ENCODE measurements around the gene CHST11. TPM values are rescaled to one million over a fixed set of nuclear protein-coding genes. Genes with fewer than 3 reads are reported as not detected.

The CHST11 gene
- total RNA-seq, 4 donors from 2014 or later, result 5.7 to 15.7 (median 7.1) TPM

GRCh38 chr12:104631867-104632266 lies 175.1 kb downstream of the CHST11 start:
- H3K27me3 ChIP-seq, result no peaks in the 10 kb centered on the region
- DNase-seq (ENCODE audit: extremely low spot score), result no peak
- no peaks in the 10 kb centered on the region for H3K9me3 ChIP-seq
- intact Hi-C loops (cut with DNase I), result no loop called here
- TF ChIP-seq POLR2AphosphoS5 (IDR thresholded peaks at IDR 0.05), result no peak
- TF ChIP-seq CTCF (IDR thresholded peaks at IDR 0.05), result no peak
- no peak for TF ChIP-seq POLR2A (IDR thresholded peaks at IDR 0.05; ENCODE audit: low read depth)
- TF ChIP-seq EP300 (IDR thresholded peaks at IDR 0.05), result no peak
- no peaks in the 10 kb centered on the region for H3K36me3 ChIP-seq
- no peak overlapping the region for H3K27ac ChIP-seq (replicated peaks in 1 of 4)
- H3K4me1 ChIP-seq, result peaks cover 0 to 4% (median 1%) of the 10 kb centered on the region in 4 donors
- 86% methylated on average over 8 of the region's 8 CpGs for WGBS
- H3K4me3 ChIP-seq, result no peak overlapping the region

GRCh38 chr12:104632724-104633201 lies 176.0 kb downstream of the CHST11 start:
- no peak overlapping the region for H3K4me3 ChIP-seq
- TF ChIP-seq EP300 (IDR thresholded peaks at IDR 0.05) (no peak), POLR2AphosphoS5 (IDR thresholded peaks at IDR 0.05) (no peak), CTCF (IDR thresholded peaks at IDR 0.05) (no peak), POLR2A (IDR thresholded peaks at IDR 0.05; ENCODE audit: low read depth) (no peak)
- no peaks in the 10 kb centered on the region for H3K36me3 ChIP-seq
- 66% methylated on average over 13 of the region's 13 CpGs for WGBS
- intact Hi-C loops (cut with DNase I), result no loop called here
- no peak for DNase-seq (ENCODE audit: extremely low spot score)
- no peak overlapping the region for H3K27ac ChIP-seq (replicated peaks in 1 of 4)
- peaks cover 0 to 4% (median 1%) of the 10 kb centered on the region in 4 donors for H3K4me1 ChIP-seq
- H3K27me3 ChIP-seq, result no peaks in the 10 kb centered on the region
- no peaks in the 10 kb centered on the region for H3K9me3 ChIP-seq

GRCh38 chr12:104634044-104634443 lies 177.3 kb downstream of the CHST11 start:
- DNase-seq (ENCODE audit: extremely low spot score), result no peak
- Histone ChIP-seq H3K9me3 (no peaks in the 10 kb centered on the region), H3K4me1 (peaks cover 0 to 4% (median 1%) of the 10 kb centered on the region in 4 donors), H3K27me3 (no peaks in the 10 kb centered on the region), H3K4me3 (no peak overlapping the region), H3K27ac (replicated peaks in 1 of 4) (no peak overlapping the region), H3K36me3 (no peaks in the 10 kb centered on the region)
- intact Hi-C loops (cut with DNase I), result no loop called here
- WGBS, result 96% methylated on average over 4 of the region's 4 CpGs
- TF ChIP-seq POLR2A (IDR thresholded peaks at IDR 0.05; ENCODE audit: low read depth) (no peak), CTCF (IDR thresholded peaks at IDR 0.05) (no peak), EP300 (IDR thresholded peaks at IDR 0.05) (no peak), POLR2AphosphoS5 (IDR thresholded peaks at IDR 0.05) (no peak)

DNA sequence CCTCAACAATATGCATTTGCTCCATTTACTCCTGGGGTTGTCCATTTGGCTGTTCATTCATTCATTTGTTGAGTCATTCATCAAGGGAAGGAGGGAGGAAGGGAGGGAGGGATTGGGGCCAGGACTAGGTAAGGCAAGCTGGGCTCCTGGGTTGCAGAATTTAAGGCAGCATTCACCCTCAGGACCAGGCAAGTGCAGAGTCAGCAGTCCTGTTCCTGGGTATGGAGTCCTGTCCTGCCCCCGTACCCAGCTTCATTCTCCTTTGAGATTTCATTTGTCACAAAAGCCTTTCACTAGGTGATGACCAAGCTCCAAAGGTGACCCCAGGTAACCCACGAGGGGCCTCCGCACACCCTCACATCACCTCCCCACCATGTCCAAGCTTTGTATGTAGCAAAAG lies 178.1 kb downstream of the CHST11 start:
- H3K4me3 ChIP-seq, result no peak overlapping the region
- no peak overlapping the region for H3K27ac ChIP-seq (replicated peaks in 1 of 4)
- H3K36me3 ChIP-seq, result no peaks in the 10 kb centered on the region
- no peaks in the 10 kb centered on the region for H3K9me3 ChIP-seq
- H3K27me3 ChIP-seq, result no peaks in the 10 kb centered on the region
- TF ChIP-seq POLR2A (IDR thresholded peaks at IDR 0.05; ENCODE audit: low read depth) (no peak), EP300 (IDR thresholded peaks at IDR 0.05) (no peak), CTCF (IDR thresholded peaks at IDR 0.05) (no peak), POLR2AphosphoS5 (IDR thresholded peaks at IDR 0.05) (no peak)
- WGBS, result 93% methylated on average over 3 of the region's 3 CpGs
- DNase-seq (ENCODE audit: extremely low spot score), result no peak
- intact Hi-C loops (cut with DNase I), result no loop called here
- peaks cover 0 to 4% (median 1%) of the 10 kb centered on the region in 4 donors for H3K4me1 ChIP-seq

Measured in esophagus muscularis mucosa (tissue), 4 donors.